Measurements from ENCODE around the gene SLC17A7. TPM values are rescaled to one million over a fixed set of nuclear protein-coding genes. Genes with fewer than 3 reads are reported as not detected.

Gene SLC17A7
- total RNA-seq, 4 donors from 2014 or later, result 1.1 to 1.7 (median 1.2) TPM

DNA sequence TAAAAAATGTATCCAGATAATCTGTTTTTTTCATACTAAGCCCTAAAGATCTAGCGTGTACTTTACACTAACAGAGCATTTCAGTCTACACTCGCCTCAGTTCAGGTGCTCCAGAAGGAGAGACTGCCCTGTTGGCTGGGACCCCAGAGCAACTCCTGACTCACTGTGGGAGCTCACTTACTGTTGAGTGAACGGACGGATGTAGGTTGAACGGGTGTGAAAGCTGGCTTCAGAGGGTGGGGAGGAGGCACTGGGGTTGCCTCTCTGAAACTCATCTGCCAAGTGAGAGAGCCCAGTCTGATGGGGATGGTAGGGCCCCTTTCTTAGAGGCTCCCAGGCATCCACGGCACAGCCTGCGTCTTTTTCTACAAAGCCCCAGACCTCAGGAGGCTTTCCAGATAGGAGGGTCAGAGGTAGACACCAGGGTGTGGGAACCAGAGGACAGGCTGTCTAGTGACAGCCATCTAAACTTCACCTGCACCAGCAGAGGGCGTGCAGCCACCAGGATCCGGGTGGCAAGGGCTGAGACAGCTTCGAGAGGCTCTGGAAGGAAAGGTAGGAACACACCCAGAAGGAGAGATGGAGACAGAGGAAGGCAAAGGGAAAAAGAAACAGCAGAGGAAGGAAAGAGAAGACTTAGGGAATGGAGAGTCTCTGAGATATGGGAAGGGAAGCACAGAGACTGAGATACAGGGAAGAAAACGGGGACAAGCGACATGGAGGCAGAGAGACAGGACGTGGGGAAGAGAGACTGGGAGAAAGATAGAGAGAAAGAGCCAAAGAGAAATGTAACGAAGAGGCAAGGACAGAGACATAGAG lies 49.5 kb downstream of the SLC17A7 start:
- WGBS, 2 donors (ENCODE audit: low coverage in 1 of 2), result 16 to 48% methylated on average over 4 to 14 of the region's 14 CpGs
- no peaks in the 10 kb centered on the region for H3K9me3 ChIP-seq
- no peaks in the 10 kb centered on the region for H3K4me1 ChIP-seq
- peak; percentile 83 for ATAC-seq
- H3K27me3 ChIP-seq, result peaks cover 73% of the 10 kb centered on the region
- no peaks in the 10 kb centered on the region for H3K36me3 ChIP-seq
- TF ChIP-seq CTCF (IDR thresholded peaks at IDR 0.05) (peak in 3 of 4 experiments; percentile 78 to 85 (median 83)), POLR2A (IDR thresholded peaks at IDR 0.05) (no peak)
- H3K4me3 ChIP-seq, result no peak overlapping the region
- H3K27ac ChIP-seq, result no peak overlapping the region

DNA sequence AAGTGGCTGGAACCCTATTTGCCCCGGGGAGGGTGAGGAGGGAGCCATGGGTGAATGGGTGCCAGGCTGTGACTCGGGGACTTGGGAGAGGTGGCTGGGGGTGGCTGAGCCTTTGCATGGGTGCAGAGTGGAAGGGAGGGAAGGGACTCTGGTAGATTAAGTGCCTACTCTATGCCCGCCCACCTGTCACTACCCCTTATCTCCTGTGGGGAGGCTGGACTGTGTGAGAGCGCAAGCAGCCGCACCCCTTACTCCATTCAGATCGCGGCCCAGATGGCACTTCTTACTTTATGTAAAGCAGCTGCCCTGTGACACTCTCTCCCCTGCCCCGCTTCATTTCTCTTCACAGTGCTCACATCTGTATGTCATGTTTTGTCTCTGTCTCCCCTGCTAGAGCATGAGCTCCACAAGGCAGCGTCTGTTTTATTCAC lies 50.4 kb downstream of the SLC17A7 start:
- WGBS, 2 donors (ENCODE audit: low coverage in 1 of 2), result 47 to 63% methylated on average over 1 to 9 of the region's 9 CpGs
- H3K4me3 ChIP-seq, result no peak overlapping the region

DNA sequence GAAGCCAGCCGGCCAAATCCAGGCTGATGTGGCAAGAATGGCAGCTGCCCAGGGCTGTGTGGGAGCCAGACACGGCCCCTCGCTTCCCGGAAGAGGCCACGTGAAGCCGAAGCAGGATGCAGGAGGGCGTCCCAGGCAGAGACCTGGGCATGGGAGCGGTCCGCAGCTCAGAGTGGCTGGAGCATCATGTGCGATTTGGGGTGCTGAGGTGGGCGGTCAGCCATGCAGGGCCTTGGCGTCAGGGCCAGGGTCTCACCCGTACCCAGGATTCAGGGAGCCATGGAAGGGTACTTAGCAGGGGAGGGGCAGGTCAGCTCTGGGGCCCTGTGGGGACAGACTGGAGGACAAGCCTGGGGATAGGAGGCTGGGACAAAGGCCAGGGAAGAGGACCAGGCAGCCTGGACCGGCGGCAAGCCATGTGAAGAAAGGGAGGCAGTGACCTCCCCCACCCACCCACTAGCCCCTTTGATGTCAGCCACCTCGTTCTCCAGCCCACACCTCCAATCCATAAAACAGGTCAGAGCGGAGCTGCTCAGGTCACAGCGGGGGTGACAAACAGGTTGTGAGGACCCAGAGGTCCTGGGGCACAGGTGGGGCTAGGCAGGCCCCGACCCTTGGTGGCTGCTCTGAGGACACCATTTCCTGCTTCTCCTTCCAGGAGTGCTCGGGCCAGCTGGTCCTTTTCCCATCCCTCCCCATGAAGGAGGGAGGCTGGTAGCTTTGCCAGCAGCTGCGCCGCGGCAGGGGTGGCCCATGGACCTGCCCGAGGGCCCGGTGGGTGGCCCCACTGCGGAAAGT lies 51.0 kb downstream of the SLC17A7 start:
- 35 to 67% methylated on average over 2 to 3 of the region's 26 CpGs for WGBS, 2 donors (ENCODE audit: low coverage in 1 of 2)
- ATAC-seq, result no peak
- Histone ChIP-seq H3K27me3 (peaks cover 66% of the 10 kb centered on the region), H3K36me3 (no peaks in the 10 kb centered on the region), H3K27ac (no peak overlapping the region), H3K9me3 (no peaks in the 10 kb centered on the region), H3K4me3 (no peak overlapping the region), H3K4me1 (no peaks in the 10 kb centered on the region)
- TF ChIP-seq POLR2A (IDR thresholded peaks at IDR 0.05), result no peak
- no peak for TF ChIP-seq EP300 (IDR thresholded peaks at IDR 0.05)
- no peak for TF ChIP-seq POLR2AphosphoS5 (IDR thresholded peaks at IDR 0.05)
- TF ChIP-seq CTCF (IDR thresholded peaks at IDR 0.05), result no peak

More for the DNA sequence above, 50.4 kb downstream of the SLC17A7 start:
- no peak for ATAC-seq
- Histone ChIP-seq H3K4me1 (no peaks in the 10 kb centered on the region), H3K9me3 (no peaks in the 10 kb centered on the region), H3K27ac (no peak overlapping the region), H3K27me3 (peaks cover 66% of the 10 kb centered on the region), H3K36me3 (no peaks in the 10 kb centered on the region)
- TF ChIP-seq POLR2A (IDR thresholded peaks at IDR 0.05) (no peak), POLR2AphosphoS5 (IDR thresholded peaks at IDR 0.05) (no peak), EP300 (IDR thresholded peaks at IDR 0.05) (no peak), CTCF (IDR thresholded peaks at IDR 0.05) (no peak)

- ATAC-seq, result no peak
- TF ChIP-seq POLR2A (IDR thresholded peaks at IDR 0.05), result no peak
- no peak for TF ChIP-seq EP300 (IDR thresholded peaks at IDR 0.05)
- TF ChIP-seq POLR2AphosphoS5 (IDR thresholded peaks at IDR 0.05), result no peak
- TF ChIP-seq CTCF (IDR thresholded peaks at IDR 0.05), result no peak
- no peaks in the 10 kb centered on the region for H3K36me3 ChIP-seq
- H3K9me3 ChIP-seq, result no peaks in the 10 kb centered on the region
- H3K27me3 ChIP-seq, result peaks cover 60% of the 10 kb centered on the region
- no peaks in the 10 kb centered on the region for H3K4me1 ChIP-seq
- 89% methylated on average over 6 of the region's 20 CpGs; no CpG with 5 or more reads in 1 of the 2 donors for WGBS, 2 donors (ENCODE audit: low coverage in 1 of 2)
- no peak overlapping the region for H3K4me3 ChIP-seq
- no peak overlapping the region for H3K27ac ChIP-seq
These were observed 51.9 kb downstream of the SLC17A7 start for GRCh38 chr19:49389406-49389805.
